Activated B cell treated with CpG ODN at 0.5 μM for 24 hours (primary cell): ENCODE data around the gene BRD7. TPM values are rescaled to one million over a fixed set of nuclear protein-coding genes. Genes with fewer than 3 reads are reported as not detected.

ENCODE experiments used
- ATAC-seq: fragments of 200-7000 bp; cut with Tn5 transposase; one replicate; pipeline ENCODE4 v1.10.0; 2021; ENCODE audit warnings: low read depth, mild to moderate bottlenecking, moderate library complexity
- CTCF ChIA-PET: fragments of 350-600 bp; sonication (Branson Sonifier 250); formaldehyde crosslinking; loops from one replicate; lab custom pipeline; 2021; ENCODE audit warnings: antibody characterized with exemption; lab: Charles Lee
- POLR2A ChIA-PET: fragments of 350-600 bp; sonication (Branson Sonifier 250); formaldehyde crosslinking; loops from one replicate; lab custom pipeline; 2021; ENCODE audit warnings: antibody characterized with exemption; lab: Charles Lee
- DNase-seq: peaks from one replicate; pipeline ENCODE4 v3.0.0; 2022
- H3K27ac Mint-ChIP-seq: one replicate; pipeline ENCODE4 v1.8.0; 2020; ENCODE audit warnings: mixed read lengths
- H3K27me3 Mint-ChIP-seq: one replicate; pipeline ENCODE4 v1.8.0; 2021; ENCODE audit warnings: mixed read lengths
- H3K36me3 Mint-ChIP-seq: one replicate; pipeline ENCODE4 v1.8.0; 2021; ENCODE audit warnings: low read depth, mixed read lengths
- H3K4me1 Mint-ChIP-seq: one replicate; pipeline ENCODE4 v1.8.0; 2021; ENCODE audit warnings: mixed read lengths
- H3K4me3 Mint-ChIP-seq: one replicate; pipeline ENCODE4 v1.8.0; 2020; ENCODE audit warnings: mild to moderate bottlenecking, mixed read lengths
- H3K9me3 Mint-ChIP-seq: one replicate; pipeline ENCODE4 v1.8.0; 2020; ENCODE audit warnings: mixed read lengths
- intact Hi-C: fragments of 100-400 bp; cut with micrococcal nuclease; formaldehyde crosslinking; loops from one replicate; pipeline ENCODE4 v1.15.1; 2024
- total RNA-seq: library from RNA; stranded (reverse); gene quantifications from 2 replicates; pipeline ENCODE4 v1.2.3, GENCODE V29; 2022
- TF ChIP-seq, protein P1 (sequence below): fragments of 200-600 bp; IDR thresholded peaks from one replicate; pipeline ENCODE4 v1.8.0; 2022; ENCODE audit warnings: antibody characterized with exemption, mild to moderate bottlenecking

The BRD7 gene
- 60.3 and 65.2 TPM in 2 replicates for total RNA-seq

DNA sequence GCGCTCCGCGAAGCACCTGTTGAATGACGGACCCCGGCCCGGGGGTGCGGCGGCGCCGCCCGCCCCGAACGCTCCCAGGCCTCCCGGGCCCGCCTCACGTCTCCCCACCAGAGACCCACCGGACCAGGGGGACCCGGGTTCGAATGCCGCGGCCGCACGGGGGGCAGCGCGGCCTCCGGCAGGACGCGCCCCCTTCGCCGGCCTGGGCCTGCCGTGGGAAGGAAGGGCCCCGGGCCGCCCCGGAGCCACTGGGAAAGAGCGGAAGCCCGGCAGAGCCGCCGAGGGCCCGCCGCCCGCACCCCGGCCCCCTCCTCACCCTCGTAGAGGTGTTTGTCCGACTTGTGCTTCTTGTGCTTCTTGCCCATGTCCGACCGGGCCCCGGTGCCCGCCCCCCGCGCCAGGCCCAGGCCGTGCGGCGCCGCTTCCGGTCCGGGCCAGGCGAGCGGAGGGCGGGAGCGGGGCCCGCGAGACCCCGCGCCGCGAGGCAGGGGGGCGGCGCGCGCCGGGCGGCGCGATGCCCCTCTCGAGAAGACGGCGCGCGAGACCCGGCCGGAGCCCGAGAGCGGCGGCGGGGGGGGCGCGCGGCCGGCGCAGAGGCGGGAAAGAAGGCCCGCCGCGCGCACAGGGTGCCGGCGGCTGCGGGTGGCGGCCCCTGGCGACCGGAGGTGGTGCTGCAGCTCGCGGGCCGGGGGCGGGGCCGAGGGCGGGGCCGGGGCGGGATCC is at the start of gene BRD7:
Gene BRD7, minus strand, starts transcription at position 579 of the 723 bp plus-strand sequence. Its CDS starts 214 bp downstream, at position 365.
- ChIA-PET CTCF (interaction anchor here (0.6 to 1.3 kb wide), 9 partner anchors 14 to 438 kb away, joined by 3 to 6 read pairs (median 3); partner anchors contain the start of gene CNEP1R1), POLR2A (interaction anchor here (0.6 to 1.0 kb wide), 6 partner anchors 11 to 438 kb away, joined by 3 to 10 read pairs (median 4); partner anchors contain the start of gene CNEP1R1)
- peak within 1 kb of the TSS; percentile 92 for H3K4me3 Mint-ChIP-seq
- peak within 1 kb of the TSS; percentile 90 for H3K27ac Mint-ChIP-seq
- intact Hi-C loops, result loop anchor here (1.0 to 5.0 kb wide), 7 partner anchors 41 to 373 kb away; partner anchors contain the start of genes HEATR3 and NKD1
- TF ChIP-seq, protein P1, sequence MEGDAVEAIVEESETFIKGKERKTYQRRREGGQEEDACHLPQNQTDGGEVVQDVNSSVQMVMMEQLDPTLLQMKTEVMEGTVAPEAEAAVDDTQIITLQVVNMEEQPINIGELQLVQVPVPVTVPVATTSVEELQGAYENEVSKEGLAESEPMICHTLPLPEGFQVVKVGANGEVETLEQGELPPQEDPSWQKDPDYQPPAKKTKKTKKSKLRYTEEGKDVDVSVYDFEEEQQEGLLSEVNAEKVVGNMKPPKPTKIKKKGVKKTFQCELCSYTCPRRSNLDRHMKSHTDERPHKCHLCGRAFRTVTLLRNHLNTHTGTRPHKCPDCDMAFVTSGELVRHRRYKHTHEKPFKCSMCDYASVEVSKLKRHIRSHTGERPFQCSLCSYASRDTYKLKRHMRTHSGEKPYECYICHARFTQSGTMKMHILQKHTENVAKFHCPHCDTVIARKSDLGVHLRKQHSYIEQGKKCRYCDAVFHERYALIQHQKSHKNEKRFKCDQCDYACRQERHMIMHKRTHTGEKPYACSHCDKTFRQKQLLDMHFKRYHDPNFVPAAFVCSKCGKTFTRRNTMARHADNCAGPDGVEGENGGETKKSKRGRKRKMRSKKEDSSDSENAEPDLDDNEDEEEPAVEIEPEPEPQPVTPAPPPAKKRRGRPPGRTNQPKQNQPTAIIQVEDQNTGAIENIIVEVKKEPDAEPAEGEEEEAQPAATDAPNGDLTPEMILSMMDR, result no peak
- peaks cover 4% of the 10 kb centered on the region for H3K27me3 Mint-ChIP-seq
- H3K9me3 Mint-ChIP-seq, result no peaks in the 10 kb centered on the region
- H3K4me1 Mint-ChIP-seq, result peaks cover 47% of the 10 kb centered on the region
- DNase-seq, result peak; percentile 79
- peaks cover 33% of the 10 kb centered on the region for H3K36me3 Mint-ChIP-seq
- ATAC-seq, result peak; percentile 89

DNA sequence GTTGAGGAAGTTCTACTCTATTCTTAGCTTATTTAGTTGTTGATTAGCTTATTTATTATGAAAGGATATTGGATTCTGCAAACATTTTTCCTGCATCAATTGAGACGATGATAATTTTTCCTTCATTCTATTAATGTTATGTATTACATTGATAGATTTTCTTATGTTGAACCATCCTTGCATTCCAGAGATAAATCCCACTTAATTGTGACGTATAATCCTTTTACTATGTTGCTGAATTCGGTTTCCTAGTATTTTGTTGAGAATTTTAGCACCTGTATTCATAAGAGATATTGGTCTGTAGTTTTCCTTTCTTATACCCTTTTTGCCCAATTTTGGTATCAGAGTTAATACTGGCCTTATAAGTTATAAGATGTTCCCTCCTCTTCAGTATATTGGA is 47.6 kb upstream of the BRD7 start:
- CTCF ChIA-PET, result no interaction called here

DNA sequence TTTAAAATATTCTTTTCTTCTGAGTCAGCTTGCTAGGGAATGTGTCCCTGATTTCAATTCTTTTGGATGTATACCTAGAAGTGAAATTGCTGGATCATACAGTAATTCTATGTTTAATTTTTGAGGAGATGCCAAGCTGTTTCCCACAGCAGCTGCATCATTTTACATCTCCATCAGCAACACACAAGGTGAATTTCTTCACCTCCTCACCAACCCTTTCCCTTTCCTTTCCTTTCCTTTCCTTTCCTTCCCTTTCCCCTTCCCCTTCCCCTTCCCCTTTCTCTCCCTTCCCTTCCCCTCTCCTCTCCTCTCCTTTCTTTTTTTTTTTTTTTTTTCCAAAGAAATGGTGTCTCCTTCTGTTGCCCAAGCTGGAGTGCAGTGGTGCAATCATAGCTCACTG is 45.4 kb upstream of the BRD7 start:
- ChIA-PET POLR2A (interaction anchor here (0.7 kb wide), 1 partner anchor 381 kb away, joined by 3 read pairs; no protein-coding TSS in a partner anchor), CTCF (no interaction called here)
- H3K4me3 Mint-ChIP-seq, result no peak overlapping the region
- no peak for ATAC-seq
- peaks cover 26% of the 10 kb centered on the region for H3K9me3 Mint-ChIP-seq
- H3K27ac Mint-ChIP-seq, result no peak overlapping the region
- TF ChIP-seq, protein P1, result no peak
- H3K27me3 Mint-ChIP-seq, result peaks cover 8% of the 10 kb centered on the region
- intact Hi-C loops, result no loop called here
- peaks cover 5% of the 10 kb centered on the region for H3K36me3 Mint-ChIP-seq
- no peak for DNase-seq
- H3K4me1 Mint-ChIP-seq, result no peaks in the 10 kb centered on the region

More for the DNA sequence above, 47.6 kb upstream of the BRD7 start:
- DNase-seq (no peak), ATAC-seq (no peak)
- Mint-ChIP-seq H3K9me3 (peaks cover 40% of the 10 kb centered on the region), H3K4me1 (no peaks in the 10 kb centered on the region), H3K27me3 (peaks cover 3% of the 10 kb centered on the region), H3K4me3 (no peak overlapping the region), H3K36me3 (peaks cover 12% of the 10 kb centered on the region), H3K27ac (no peak overlapping the region)
- POLR2A ChIA-PET, result no interaction called here
- intact Hi-C loops, result no loop called here
- TF ChIP-seq, protein P1, result no peak

DNA sequence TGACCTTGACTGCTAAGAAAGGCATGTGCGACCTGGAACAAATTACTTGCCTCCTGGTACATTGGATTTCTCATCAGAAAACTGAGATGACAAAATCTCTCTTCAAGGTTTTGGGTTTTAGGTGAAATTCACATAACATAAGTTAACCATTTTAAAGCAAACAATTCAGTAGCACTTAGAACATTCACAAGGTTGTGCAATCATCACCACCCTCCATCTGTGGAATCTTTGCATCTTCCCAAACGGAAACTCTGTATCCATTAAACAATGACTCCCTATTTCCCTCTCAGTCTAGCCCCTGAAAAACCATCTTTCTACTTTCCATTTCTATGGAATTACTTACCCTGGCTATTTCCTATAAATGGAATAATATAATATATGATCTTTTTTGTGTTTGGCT is 42.2 kb upstream of the BRD7 start:
- ATAC-seq (no peak), DNase-seq (no peak)
- CTCF ChIA-PET, result no interaction called here
- no peak overlapping the region for H3K27ac Mint-ChIP-seq
- H3K27me3 Mint-ChIP-seq, result peaks cover 10% of the 10 kb centered on the region
- H3K4me1 Mint-ChIP-seq, result no peaks in the 10 kb centered on the region
- H3K9me3 Mint-ChIP-seq, result peaks cover 9% of the 10 kb centered on the region
- POLR2A ChIA-PET, result no interaction called here
- intact Hi-C loops, result no loop called here
- TF ChIP-seq, protein P1, result no peak
- no peak overlapping the region for H3K4me3 Mint-ChIP-seq
- peaks cover 2% of the 10 kb centered on the region for H3K36me3 Mint-ChIP-seq

DNA sequence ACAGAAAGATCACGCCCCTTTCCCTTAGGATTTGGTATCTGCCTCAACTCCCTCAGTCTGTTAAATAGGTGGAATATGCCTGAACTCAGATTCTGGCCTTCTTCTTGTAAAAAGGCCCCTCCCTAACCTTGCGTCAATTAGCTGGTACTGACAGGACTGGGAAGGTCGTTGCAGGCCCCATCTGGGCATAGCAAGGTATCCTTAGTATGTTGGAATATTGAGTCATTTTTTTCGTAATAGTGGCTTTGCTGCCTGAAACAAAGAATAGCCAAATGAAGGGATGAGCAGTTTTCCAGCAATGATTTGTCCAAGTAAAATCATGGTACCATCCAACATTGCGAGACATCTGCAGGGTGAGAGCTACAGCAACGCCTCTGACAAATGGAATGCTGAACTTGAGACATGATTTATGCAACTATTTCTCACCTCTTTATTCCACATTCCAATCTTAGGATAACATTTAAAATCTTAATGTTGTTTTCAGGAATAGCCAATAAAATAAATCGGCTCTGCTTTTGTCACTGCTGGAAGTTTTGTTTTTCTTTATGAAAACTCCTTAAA is 39.3 kb upstream of the BRD7 start:
- DNase-seq, result no peak
- Mint-ChIP-seq H3K27ac (no peak overlapping the region), H3K9me3 (peaks cover 2% of the 10 kb centered on the region), H3K36me3 (no peaks in the 10 kb centered on the region), H3K4me1 (no peaks in the 10 kb centered on the region), H3K27me3 (peaks cover 10% of the 10 kb centered on the region), H3K4me3 (no peak overlapping the region)
- ChIA-PET POLR2A (no interaction called here), CTCF (no interaction called here)
- no peak for ATAC-seq
- intact Hi-C loops, result no loop called here
- TF ChIP-seq, protein P1, result no peak
